GM19468 (cell line): ENCODE data around the gene BTK.

Source experiments
- ATAC-seq: cut with Tn5 transposase; IDR thresholded peaks from one replicate; pipeline ENCODE4 v1.9.1; 2021; ENCODE audit warnings: mild to moderate bottlenecking, moderate library complexity, moderate number of reproducible peaks; ENCODE audit not compliant: unreplicated experiment; ENCODE audit errors: extremely low read depth

The BTK gene

DNA sequence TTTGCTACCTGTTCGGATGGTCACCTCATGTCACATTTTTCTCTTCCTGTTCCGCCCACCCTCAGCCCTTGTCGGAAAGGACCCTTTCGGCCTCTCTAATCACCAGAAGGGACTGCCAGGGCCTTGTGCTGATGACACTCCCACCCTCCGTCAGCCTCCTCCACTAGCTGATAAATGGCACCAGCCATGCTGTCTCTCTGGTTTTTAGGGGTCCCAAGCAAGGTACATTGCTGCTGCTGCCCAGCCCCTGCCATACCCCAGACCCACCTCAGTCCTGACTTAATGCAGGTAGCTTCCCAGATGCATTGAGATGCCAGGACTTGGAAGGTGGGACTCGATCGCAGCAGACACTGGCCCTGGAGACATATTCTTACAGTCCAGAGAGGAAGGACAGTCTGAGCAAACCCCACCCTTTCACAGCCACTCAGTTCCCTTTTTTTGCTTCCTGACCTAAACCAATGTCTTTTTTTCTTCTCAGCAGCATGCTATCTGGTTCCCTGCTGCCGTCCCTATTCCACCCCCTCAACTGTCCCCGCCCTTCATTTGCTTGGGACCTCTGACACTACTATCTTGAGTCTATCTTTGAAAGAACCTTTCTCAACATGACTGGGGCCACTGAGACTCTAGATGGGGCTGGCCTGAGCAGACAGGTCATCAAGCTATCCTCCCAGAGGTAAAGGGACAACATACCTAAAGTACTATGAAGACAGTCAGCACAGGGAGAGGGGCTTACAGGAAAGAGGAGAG is at the start of gene BTK:
TSS of gene BTK (minus strand) at position 397 of the 747 bp plus-strand sequence. CDS start 10,907 bp downstream, outside the sequence.
- ATAC-seq = peak; percentile 65

DNA sequence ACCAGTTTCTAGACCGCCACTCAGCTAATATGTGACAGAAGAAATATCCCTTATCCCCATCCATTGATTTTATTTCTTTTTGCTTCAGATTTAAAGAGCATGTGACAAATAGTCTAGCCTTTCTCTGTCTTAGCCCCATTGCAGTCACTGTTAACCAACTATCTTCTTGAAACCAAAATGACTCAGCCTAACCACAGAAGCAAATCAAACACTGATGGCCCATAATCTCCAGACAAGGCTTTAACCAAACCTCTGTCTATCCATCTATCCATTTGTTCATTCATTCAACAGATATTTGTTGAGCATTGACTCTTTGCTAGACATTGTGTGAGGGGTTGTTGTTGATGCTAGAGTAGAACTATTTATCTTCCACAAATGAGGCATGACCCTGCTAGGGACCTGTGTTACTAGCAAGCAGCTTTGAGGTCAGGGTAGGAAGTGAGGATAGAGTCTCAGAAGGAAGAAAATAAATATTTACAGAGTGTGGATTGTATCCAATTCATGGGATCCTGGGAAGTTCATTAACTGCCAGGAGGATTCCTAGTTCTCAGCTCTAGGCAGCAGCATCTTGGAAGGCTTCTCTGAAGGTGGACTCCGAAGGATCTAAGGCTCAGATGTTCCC is 44.6 kb upstream of the BTK start:
- ATAC-seq = no peak

DNA sequence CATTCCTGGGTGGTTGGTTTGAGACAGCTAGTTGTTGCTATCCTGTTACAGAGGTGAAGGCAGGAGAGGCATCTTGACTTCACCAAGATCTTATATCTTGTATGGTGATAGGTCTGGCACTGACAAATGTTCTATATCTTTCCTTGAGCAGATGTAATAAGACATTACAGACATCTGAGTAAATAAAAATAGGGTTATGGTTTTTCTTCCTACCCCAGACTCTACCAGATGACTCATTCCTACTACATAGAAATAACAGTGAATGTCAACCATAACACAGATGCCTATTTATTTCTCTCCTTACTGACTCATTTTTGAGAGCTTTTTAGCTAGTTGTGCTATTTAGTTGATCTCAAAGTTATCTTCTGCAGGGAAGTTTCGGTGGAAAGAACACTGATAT is 43.9 kb upstream of the BTK start:
- ATAC-seq = no peak

DNA sequence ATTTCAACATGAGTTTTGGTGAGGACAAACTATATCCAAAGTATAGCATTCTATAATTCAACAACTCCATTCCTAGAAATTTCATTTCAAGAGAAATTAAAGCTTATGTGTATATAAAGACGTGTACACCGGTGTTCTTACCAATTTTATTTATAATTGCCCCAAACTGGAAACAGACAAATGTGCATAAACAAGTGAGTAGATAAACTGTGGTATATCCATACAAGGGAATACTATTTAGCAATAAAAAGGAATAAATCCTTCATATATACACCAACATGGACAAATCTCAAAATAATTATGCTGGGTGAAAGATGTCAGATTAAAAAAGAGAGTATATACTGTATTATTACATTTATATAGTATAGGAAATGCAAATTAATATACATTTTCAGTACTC is 42.0 kb upstream of the BTK start:
- ATAC-seq = no peak

DNA sequence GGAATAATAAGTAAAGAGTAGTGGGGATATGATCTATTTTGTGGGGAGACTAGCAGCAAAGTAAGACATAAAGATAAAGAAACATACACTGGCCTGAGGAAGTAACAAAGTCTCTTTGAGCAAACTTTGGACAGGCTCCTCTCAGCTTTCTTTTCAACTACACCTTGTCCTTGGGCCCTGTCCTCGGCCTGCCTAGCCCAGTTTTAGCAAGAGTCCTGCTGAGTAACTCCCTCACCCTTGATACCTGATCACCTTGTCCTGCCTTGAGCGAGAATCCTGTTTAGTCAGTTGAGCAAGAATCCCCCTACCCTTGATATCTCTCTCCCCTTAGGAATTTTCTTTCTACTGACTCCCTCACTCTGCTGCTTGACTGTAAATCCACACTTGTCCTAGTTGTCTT is 33.5 kb upstream of the BTK start:
- ATAC-seq = no peak

DNA sequence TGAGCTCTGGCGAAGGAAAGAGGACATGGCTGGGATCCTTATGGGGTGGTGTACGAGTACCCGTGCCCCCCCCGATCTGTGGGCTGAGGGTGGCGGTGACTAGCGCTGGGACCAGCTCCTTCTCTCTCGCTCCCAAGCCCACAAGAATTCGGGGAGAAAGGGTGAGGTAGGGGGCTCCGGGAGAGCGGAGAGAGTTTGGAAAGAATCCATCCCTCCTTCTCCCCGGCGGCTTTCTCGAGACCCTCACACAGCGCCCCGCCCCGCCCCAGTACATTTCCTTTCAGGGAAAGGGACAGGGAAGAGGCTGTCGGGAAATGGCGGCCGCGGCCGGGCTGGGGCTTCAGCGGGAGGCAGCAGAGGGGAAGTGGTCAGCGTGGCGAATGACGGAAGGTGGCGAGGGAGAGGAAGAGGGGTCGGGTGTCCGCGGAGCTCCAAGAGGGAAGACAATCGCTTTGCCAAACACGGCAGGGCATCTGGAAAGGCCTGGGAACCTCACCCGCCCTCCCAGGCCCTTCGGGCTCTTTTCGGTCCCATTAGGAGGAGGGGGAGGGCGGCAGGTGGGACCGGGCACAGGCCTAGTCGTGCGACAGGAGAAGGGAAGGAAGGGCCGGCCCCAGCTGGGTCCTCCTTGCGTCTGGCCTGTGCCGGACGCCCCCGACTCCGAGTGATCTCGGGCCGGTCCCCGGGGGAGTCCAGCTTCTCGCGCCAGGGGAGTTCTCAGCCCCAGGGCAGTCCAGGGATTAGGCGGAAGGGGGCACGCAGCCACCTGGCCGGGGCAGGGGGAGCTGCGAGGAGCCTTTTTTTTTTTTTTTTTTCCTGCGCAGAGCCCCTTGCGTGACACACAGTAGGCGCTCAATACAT is 32.2 kb upstream of the BTK start:
- ATAC-seq = no peak

DNA sequence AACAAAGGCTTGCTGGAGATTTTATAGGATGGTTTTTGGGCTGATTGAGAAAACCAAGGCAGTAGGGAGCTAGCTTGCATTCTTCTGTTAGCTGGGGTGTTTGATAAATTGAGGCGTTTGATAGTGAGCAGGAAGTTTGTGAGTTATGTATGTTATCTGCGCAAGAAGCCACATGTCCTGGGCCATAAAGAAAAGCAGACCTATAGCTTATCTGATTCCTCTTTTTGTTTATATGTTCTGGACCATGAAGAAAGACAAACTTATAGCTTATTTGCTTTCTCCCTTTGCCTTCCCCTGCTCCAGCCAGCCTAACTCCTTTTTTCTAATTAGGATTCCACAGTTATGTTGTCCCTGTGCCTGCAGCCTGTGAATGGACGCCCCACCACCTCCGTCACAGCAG is 31.2 kb upstream of the BTK start:
- no peak for ATAC-seq

DNA sequence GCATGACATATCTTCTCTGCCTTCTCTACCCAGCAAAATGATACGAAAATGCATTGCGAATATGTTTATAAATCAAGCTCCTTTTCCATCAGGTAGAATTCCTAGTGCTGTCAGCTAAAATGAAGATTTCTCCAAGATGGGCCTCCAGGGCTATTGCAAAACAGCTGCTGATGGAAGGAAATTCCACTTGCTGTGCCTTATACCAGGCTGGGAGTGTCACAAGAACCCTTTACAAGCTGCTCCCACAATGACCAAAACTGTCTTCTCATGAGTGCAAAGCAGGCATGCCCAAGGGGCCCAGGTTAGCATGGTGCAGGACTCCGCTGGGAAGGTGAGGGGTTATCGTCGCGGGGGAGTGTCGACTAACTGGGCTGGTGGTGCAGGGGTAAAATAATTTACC is 30.7 kb upstream of the BTK start:
- ATAC-seq = no peak

DNA sequence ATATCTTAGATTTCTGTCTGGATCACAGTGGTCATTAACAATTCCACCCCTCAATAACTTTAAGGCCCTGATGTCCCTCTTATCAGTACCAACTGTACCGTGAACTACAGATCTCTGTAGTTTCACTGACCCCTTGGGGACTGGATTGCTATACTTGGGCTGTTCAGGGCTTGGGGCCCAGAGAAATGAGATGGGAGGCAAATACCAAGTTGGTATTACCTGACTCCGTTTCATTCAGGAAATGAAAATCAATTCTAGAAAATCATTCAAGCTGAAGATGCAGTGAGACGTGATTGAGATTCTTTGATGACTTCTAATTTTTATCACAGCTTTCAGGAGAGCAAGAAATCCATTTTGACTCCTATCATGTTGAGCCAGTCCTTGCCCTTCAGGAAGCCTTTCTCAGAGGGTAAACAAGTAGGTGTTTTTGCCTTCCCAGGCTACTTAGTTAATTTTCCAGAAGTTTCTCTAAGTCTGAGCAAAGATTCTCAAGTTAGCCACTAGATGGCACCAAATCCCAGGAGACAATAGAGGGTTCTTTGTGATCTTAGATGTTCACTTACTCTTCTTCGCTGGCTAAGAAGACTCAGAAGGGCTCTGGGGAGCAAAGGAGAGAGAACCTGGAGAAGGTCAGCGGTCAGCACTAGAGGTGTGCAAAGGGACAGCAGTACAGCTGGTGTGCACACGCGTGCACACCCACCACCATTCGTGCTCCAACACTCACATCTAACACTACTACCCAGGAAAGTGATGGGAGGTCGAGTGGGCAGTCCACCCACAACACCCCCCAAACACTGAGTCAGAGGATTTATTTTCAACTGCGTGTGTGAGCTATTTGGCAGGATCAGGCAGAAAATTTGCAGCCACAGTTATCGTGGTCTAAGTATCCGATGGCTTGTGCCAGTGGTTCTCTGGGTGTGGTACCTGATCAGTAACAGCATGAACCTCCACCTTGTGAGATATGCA is 29.5 kb upstream of the BTK start:
- ATAC-seq = peak; percentile 55

DNA sequence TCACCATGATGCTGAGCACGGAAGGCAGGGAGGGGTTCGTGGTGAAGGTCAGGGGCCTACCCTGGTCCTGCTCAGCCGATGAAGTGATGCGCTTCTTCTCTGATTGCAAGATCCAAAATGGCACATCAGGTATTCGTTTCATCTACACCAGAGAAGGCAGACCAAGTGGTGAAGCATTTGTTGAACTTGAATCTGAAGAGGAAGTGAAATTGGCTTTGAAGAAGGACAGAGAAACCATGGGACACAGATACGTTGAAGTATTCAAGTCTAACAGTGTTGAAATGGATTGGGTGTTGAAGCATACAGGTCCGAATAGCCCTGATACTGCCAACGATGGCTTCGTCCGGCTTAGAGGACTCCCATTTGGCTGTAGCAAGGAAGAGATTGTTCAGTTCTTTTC is 26.0 kb upstream of the BTK start:
- ATAC-seq = no peak

DNA sequence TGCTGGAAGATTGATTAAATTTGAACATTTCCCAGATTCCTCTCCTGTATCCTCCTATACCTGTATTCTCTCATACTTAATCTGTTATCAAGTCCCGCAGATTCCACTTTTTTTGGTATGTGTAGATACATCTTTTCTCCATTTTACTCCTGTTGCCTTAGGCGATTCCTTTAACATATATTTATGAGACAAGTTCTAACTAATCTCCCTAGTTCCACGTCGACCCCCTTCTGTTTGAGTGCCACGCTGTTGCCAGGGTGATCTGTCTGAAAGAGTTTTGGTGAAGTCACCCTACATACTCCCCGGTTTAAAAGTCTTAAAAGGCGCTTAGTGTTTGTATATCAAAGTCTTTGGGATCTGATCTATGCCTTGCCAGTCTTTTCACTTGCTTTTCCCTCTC is 24.5 kb upstream of the BTK start:
- ATAC-seq = no peak

DNA sequence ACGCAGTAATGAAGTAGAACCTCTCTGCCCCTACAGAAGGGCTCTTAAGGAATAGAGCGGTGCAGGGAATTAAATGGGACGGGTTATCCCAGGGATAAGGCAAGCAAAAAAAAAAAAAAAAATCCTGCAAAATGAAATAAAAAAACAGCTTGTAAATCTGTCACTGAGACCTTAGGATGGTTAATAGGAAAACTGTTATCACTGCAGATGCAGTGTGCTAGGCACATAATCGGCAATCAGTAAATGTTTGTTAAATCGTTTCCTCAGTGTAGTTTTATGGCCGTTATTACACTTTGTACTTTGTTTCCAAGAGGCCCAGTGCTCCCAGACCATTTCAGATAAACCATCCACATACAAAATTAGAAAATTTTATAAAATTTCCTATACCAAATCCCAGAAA is 23.1 kb upstream of the BTK start:
- ATAC-seq = no peak

DNA sequence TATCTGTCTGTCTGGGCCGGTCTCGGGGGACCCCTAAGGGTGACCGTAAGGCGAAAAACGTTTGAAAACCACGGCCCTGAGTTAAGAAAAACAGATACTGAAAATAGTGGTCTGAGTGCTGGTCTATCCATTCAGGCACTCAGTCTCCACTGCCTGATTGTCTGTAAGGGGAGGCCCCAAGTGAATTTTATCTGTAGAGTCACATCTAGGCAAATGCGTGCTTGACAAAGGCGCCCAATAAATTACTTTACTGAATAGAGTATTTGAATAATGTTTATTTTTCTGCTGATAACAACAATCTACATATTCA is 22.5 kb upstream of the BTK start:
- ATAC-seq = no peak

DNA sequence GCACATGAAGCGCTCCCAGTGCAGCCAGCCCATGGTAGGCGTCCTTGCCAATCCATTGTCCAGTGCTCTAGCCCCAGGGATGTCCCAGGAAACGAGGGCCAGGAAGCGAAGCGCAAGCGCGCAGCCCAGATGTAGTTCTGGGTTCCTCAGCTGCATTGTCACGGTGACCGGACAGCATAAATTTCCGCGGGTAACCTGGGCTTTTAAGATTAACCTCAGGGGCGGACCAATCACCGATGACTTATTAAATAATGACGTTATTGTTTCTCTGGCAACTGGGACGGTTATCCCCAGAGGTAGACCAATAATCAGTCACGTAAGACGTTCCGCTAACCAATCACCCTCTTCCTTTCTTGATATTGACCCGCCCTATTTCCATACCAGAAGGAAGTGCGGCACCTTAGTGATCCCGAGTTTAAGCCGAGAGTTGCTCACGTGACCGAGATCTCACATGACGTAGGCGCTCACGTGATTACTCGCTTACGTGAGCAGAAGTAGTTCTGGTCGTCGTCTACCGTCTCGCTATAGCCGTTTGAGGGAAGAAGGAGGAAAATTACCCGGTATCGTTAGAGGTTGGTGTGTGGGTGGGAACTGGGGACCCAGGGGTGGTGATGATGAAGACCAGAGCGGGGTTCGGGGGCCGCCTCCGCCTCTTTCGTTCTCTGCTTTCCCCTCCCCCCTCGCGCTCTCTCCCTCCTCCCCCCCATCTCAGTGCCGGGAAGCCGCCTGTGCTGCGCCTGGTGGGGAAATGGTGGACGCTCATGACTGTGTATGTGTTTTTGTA is 21.9 kb upstream of the BTK start, which contains the start of the genes GLA and HNRNPH2:
TSS of gene GLA (minus strand) at position 178 of the 784 bp plus-strand sequence. CDS start at position 156, 22 bp downstream.
TSS of gene HNRNPH2 (plus strand) at position 475 of the 784 bp plus-strand sequence. CDS start 3,767 bp downstream, outside the sequence.
- ATAC-seq = peak; percentile 90

DNA sequence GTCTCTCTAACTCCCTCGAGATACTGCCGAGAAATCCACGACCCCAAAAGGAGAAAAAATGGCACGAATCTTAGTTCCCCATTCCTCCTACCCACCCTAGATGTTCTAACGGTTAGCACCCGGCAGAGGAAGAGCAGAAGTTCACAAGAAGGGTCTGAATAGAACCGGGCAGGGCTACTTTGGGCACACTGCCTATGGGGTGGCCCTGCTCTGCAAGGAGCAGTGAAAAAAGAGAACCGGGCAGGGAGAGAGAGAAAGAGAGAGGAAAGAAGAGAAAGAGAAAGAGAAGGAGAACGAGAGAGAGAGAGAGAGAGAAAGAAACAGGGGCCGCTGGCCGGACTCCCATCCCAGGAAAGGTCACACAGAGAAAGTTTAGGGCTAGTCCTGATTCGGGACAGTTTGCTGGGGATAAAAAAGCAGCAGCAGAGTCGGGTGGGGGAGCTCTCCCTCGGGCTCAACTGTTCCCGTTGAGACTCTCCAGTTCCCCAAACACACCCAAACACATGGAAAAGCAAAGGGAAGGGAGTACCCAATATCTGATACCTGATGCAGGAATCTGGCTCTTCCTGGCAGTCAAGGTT is 21.3 kb upstream of the BTK start:
- no peak for ATAC-seq

DNA sequence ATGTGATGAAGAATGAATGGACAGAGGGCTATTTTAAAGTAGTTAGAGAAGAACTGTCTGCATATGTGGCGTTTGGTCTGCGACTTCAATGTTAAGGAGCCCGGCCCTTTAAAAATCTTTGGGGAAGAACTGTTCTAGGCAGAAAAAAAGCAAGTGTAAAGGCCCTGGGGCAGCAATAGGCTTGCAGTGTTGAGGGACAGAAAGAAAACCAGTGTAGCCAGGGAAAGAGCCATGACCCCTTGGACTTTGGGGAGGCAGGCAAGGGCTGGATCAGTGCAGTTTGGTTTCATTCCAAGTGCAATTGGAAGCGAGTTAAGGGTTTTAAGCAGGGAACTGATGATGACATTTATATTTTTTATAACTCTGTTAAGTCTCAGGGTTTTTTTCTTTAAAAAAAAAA is 13.8 kb upstream of the BTK start:
- no peak for ATAC-seq

DNA sequence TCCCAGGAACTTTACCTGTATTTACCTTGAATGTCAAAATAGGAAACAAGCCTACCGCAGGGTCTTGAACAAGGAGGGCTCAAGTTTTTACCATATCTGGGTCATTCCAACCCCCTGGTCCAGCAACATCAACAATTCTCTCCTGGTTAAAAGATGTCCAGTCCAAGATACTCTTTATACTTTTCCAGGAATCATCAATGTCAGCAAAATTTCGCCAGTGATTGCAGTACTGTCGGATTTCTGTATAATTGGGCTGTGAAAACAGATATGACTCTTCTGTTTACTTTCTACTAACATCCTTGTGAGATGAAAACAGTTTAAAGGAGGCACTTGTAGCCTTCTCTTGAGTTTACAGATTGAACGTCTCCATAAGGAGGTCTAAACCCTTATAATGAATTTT is 12.7 kb upstream of the BTK start:
- no peak for ATAC-seq

DNA sequence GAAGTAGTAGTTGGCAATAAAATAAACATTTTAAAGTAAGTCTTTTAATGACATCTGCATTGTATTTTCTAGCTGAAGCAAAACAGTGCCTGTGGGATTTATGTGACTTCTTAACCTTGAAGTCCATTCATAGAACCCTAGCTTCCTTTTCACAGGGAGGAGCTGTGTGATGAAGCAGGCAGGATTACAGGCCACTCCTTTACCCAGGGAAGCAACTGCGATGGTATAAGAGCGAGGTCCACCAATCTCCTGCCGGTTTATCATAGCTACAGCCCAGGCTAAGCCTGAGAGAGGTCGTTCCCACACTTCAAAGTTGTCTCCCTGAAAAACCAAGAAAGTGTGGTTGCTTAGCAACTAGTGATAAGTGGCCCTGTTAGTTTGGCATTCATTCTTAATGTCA is 11.8 kb upstream of the BTK start:
- no peak for ATAC-seq

DNA sequence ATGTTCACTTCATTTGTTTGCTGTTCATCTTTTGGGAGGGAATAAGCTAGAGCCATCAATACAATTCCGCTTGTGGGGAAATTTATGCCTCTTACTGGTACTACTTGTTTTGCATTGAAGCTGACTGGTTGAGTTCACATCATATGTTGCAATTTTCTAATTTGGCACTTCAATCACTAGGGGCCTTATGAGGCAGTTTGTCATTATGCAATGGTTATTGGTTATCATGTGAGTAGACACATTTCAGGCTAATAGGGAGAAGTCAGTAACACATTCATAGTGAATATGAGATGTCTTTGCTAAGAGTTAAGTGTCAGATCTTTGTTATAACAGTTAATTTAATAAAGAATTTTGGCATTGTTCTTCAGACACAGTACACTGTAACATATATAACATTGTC is 9.8 kb upstream of the BTK start:
- no peak for ATAC-seq
